ENCODE measurements around the gene SLC8A1. TPM values are rescaled to one million over a fixed set of nuclear protein-coding genes. Genes with fewer than 3 reads are reported as not detected.
A peak's percentile ranks its signal among the peaks of the same experiment; 100 is the strongest.

Gene SLC8A1
- total RNA-seq, 1 donor: 39.1 TPM

DNA sequence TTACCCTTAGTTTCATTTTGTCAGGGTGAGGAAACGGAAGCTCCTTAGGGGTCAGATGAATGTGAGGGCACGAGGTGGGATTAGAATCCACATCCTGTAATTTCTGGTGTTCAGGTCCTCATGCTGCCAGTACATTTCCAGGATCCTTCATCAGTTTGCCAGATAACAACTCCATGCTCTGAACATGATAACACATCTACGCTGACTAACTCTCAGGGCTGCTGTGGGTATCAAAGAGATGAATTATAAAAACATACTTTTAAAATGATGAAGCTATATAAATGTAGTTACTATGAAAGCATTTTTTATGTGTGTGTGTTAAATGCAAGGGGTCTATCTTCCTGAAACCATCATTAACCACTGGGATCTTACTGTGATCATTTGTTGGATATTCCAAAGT lies 325.9 kb downstream of the SLC8A1 start:
- DNase-seq (ENCODE audit: low read depth): no peak
- TF ChIP-seq, protein P1, sequence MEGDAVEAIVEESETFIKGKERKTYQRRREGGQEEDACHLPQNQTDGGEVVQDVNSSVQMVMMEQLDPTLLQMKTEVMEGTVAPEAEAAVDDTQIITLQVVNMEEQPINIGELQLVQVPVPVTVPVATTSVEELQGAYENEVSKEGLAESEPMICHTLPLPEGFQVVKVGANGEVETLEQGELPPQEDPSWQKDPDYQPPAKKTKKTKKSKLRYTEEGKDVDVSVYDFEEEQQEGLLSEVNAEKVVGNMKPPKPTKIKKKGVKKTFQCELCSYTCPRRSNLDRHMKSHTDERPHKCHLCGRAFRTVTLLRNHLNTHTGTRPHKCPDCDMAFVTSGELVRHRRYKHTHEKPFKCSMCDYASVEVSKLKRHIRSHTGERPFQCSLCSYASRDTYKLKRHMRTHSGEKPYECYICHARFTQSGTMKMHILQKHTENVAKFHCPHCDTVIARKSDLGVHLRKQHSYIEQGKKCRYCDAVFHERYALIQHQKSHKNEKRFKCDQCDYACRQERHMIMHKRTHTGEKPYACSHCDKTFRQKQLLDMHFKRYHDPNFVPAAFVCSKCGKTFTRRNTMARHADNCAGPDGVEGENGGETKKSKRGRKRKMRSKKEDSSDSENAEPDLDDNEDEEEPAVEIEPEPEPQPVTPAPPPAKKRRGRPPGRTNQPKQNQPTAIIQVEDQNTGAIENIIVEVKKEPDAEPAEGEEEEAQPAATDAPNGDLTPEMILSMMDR (IDR thresholded peaks at IDR 0.05; ENCODE audit: insufficient read depth, low read length): no peak
- H3K4me3 ChIP-seq (ENCODE audit: low read depth, low read length): no peak overlapping the region

DNA sequence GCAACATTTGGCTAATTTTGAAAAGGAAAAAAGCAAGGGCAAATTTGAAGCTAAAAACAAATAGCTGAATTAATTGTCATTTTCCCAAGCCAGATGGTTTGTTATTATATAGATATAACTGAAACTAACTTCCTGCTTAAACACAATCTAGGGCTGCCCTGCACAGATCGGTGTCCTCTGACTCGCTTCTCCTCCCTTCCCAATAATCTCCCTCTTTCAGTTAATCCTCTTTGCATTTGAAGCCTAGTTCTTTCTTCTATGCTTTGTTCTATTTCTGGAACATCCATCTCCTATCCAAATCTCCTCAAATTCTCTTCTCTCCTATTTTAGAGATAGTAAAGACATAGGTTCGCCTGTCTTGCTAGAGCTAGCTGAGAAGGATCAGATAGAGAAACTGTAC lies 328.1 kb downstream of the SLC8A1 start:
- H3K4me3 ChIP-seq (ENCODE audit: low read depth, low read length): no peak overlapping the region
- DNase-seq (ENCODE audit: low read depth): peak; percentile 32
- TF ChIP-seq, protein P1 (IDR thresholded peaks at IDR 0.05; ENCODE audit: insufficient read depth, low read length): no peak

DNA sequence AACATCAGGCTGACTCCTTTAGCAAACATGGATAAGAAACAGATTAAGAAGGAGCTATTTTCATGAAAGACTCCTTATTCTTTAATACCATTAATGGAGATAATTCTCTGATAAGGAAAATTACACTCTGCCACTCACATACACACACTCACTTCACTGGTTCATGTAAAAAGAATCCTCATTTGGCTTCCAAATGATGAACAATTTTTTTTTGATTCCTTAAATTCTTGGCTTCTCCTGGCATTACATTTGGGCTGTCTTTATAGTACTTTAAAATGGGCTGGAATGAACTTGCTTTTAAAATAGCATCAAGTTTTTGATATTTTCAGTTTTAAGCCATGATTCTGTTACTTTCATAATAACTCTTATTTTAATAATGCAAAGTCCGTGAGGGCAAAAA lies 328.6 kb downstream of the SLC8A1 start:
- peak; percentile 69 for DNase-seq (ENCODE audit: low read depth)
- TF ChIP-seq, protein P1 (IDR thresholded peaks at IDR 0.05; ENCODE audit: insufficient read depth, low read length): no peak
- no peak overlapping the region for H3K4me3 ChIP-seq (ENCODE audit: low read depth, low read length)

DNA sequence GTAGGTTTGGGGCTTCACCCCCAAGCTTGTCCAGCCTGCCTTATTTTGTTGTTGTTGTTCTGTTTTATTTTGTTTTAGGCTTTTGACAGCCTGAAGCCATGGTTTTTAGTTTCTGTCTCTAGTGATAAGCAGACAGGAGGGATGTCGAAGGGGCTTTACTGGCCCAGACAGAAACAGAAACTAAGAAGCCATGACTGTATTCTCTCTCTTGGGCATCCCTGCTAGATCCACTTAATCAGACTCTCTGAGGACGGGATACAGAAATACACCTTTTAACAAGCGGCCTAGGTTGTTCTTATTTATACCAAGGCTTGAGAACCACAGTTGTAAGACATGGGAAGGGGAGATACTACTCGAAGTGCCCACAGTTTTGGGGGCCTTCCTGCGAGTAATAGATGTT lies 330.9 kb downstream of the SLC8A1 start:
- TF ChIP-seq, protein P1 (IDR thresholded peaks at IDR 0.05; ENCODE audit: insufficient read depth, low read length): no peak
- DNase-seq (ENCODE audit: low read depth): no peak
- H3K4me3 ChIP-seq (ENCODE audit: low read depth, low read length): no peak overlapping the region

DNA sequence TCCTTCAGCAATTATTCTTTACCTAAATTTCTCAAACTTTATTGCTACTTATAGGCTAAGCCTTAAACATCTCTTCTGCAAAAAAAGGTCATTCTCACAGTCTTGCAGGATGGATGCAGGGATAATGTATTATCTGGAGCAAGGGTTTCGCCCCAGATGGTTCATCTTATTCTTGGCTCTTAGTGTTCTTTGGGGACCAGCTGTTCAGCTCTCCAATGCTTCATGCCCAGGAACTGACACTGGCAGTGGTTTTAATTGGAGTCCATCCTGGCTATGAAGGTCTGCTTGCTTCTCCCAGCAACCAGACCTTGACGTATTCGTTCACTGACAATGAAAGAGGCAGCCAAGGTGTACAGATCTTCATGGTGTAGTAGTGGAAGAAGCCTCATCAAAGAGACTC lies 331.9 kb downstream of the SLC8A1 start:
- no peak overlapping the region for H3K4me3 ChIP-seq (ENCODE audit: low read depth, low read length)
- TF ChIP-seq, protein P1 (IDR thresholded peaks at IDR 0.05; ENCODE audit: insufficient read depth, low read length): no peak
- DNase-seq (ENCODE audit: low read depth): no peak

DNA sequence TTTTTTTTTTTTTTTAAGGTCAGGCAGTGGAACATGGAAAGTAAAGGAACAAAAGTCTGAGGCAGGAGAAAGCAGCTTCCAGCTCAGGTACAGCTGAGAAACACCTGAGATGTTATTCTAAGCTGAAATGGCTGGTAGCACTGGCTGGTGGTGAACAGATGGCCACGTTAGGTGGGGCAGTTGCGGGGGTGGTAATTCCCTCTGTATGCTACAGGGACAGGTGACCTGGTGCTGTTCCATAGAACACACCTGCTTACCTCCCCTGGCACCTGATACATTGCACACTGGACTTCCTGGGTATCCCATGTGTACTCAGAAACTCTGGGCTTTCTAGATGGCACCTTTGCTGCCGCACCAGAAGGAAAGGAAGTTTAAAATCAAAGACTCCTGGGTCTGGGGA lies 333.3 kb downstream of the SLC8A1 start:
- TF ChIP-seq, protein P1 (IDR thresholded peaks at IDR 0.05; ENCODE audit: insufficient read depth, low read length): no peak
- H3K4me3 ChIP-seq (ENCODE audit: low read depth, low read length): no peak overlapping the region
- DNase-seq (ENCODE audit: low read depth): no peak

DNA sequence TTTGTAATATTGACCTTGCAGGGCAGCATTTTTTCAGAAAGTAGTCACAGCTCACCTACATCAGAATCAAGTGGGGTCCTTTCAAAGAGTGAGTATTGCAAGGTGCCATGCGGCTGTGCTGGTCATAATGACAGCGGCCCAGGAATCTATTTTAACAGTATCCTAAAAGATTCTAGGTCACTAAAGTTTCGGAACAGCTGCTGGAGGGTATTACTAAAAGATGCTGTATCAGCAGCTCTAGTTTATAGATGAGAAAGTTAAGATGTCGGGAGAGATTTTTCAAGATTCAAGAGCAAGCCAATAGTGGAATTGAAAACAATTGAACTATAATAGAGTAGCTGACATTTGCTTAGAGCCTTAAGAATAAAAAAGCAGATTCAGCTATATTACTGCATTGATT lies 336.0 kb downstream of the SLC8A1 start:
- TF ChIP-seq, protein P1 (IDR thresholded peaks at IDR 0.05; ENCODE audit: insufficient read depth, low read length): no peak
- no peak for DNase-seq (ENCODE audit: low read depth)

More for the DNA sequence above, 336.0 kb downstream of the SLC8A1 start:
- H3K4me3 ChIP-seq (ENCODE audit: low read depth, low read length): no peak overlapping the region
